GM12801 (cell line): Measurements from ENCODE around the gene ADGRG4.

Experiments
- CTCF ChIP-seq: IDR thresholded peaks from one replicate; pipeline ENCODE4 v1.5.1; 2011; ENCODE audit warnings: control low read depth; ENCODE audit not compliant: insufficient read length; ENCODE audit errors: extremely low read depth

ADGRG4 gene

GRCh38 chrX:136322064-136322463 lies 21.3 kb downstream of the ADGRG4 start:
- no peak for TF ChIP-seq CTCF

GRCh38 chrX:136325377-136325776 lies 24.6 kb downstream of the ADGRG4 start:
- no peak for TF ChIP-seq CTCF

- no peak for TF ChIP-seq CTCF
Observed at GRCh38 chrX:136328933-136329332, 28.2 kb downstream of the ADGRG4 start.

- TF ChIP-seq CTCF, result no peak
Observed at GRCh38 chrX:136336623-136337022, 35.9 kb downstream of the ADGRG4 start.

- no peak for TF ChIP-seq CTCF
Observed at GRCh38 chrX:136339702-136340101, 38.9 kb downstream of the ADGRG4 start.

GRCh38 chrX:136344320-136344719 lies 43.6 kb downstream of the ADGRG4 start:
- no peak for TF ChIP-seq CTCF

GRCh38 chrX:136346506-136346905 lies 45.7 kb downstream of the ADGRG4 start:
- TF ChIP-seq CTCF, result no peak

GRCh38 chrX:136347706-136348105 lies 46.9 kb downstream of the ADGRG4 start:
- no peak for TF ChIP-seq CTCF
